ENCODE results near the gene SLC38A10. TPM values are rescaled to one million over a fixed set of nuclear protein-coding genes. Genes with fewer than 3 reads are reported as not detected.

Gene SLC38A10
- total RNA-seq, 2 experiments from 2014 or later, result 56.0 to 147 TPM

DNA sequence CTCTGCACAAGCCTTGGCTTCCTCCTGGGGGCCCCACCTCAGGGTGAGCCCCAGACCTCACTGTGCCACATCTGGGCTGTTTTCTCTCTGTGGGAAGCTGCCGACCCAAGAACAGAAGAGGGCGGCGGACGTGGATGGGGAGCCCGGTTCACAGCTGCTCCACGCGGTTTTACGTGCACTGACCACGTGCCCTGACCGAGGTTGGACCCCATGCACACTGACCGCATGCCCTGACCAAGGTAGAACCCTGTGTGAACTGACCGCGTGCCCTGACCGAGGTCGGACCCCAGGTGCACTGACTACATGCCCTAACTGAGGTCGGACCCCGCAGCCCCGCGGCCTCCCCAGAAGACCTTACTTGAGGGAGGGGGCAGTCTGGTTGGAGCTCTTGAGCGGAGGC, 92.0 kb downstream of the SLC38A10 start:
- Histone ChIP-seq H3K36me3 (ENCODE audit: insufficient read depth, low read length) (peaks cover 36% of the 10 kb centered on the region), H3K4me2 (ENCODE audit: low read length) (no peak overlapping the region), H3K9me2 (ENCODE audit: insufficient read depth, low read length) (no peaks in the 10 kb centered on the region), H4K20me1 (ENCODE audit: insufficient read depth, low read length) (no peaks in the 10 kb centered on the region), H3K79me2 (ENCODE audit: insufficient read depth, low read depth, low read length) (no peaks in the 10 kb centered on the region), H3K27ac (ENCODE audit: low read depth, low read length, poor library complexity, severe bottlenecking) (no peak overlapping the region), H3K4me1 (ENCODE audit: insufficient read depth, low read length, poor library complexity, severe bottlenecking) (peaks cover 19% of the 10 kb centered on the region), H3K9me3 (ENCODE audit: low read length) (no peaks in the 10 kb centered on the region), H2AFZ (ENCODE audit: low read length) (no peak overlapping the region), H3K4me3 (ENCODE audit: low read depth, low read length, poor library complexity, severe bottlenecking) (no peak overlapping the region)
- ChIA-PET CTCF (ENCODE audit: unreplicated experiment) (no interaction called here), POLR2A (interaction anchor here (0.6 kb wide), 1 partner anchor 62 kb away, joined by 3 read pairs; no protein-coding TSS in a partner anchor)
- BruUV-seq (replicated peaks), result no TSS peak
- TF ChIP-seq EZH2phosphoT487 (IDR thresholded peaks at IDR 0.05; ENCODE audit: borderline replicate concordance, low read depth, low read length) (no peak), CTCF (conservative IDR thresholded peaks at IDR 0.05; ENCODE audit: low read length) (no peak)
- DNase-seq (ENCODE audit: low spot score), result no peak
- intact Hi-C loops (cut with micrococcal nuclease; ENCODE audit: unreplicated experiment), result no loop called here

GRCh38 chr17:81202318-81202717, 92.8 kb downstream of the SLC38A10 start:
- ChIA-PET CTCF (ENCODE audit: unreplicated experiment) (no interaction called here), POLR2A (interaction anchor here (0.6 kb wide), 1 partner anchor 61 kb away, joined by 3 read pairs; no protein-coding TSS in a partner anchor)
- no TSS peak for BruUV-seq (replicated peaks)
- peaks cover 13% of the 10 kb centered on the region for H3K4me1 ChIP-seq (ENCODE audit: insufficient read depth, low read length, poor library complexity, severe bottlenecking)
- peaks cover 41% of the 10 kb centered on the region for H3K36me3 ChIP-seq (ENCODE audit: insufficient read depth, low read length)
- H3K4me2 ChIP-seq (ENCODE audit: low read length), result no peak overlapping the region
- DNase-seq (ENCODE audit: low spot score), result no peak
- H3K9me3 ChIP-seq (ENCODE audit: low read length), result no peaks in the 10 kb centered on the region
- no peak overlapping the region for H3K27ac ChIP-seq (ENCODE audit: low read depth, low read length, poor library complexity, severe bottlenecking)
- no peak for TF ChIP-seq EZH2phosphoT487 (IDR thresholded peaks at IDR 0.05; ENCODE audit: borderline replicate concordance, low read depth, low read length)
- TF ChIP-seq CTCF (conservative IDR thresholded peaks at IDR 0.05; ENCODE audit: low read length), result no peak
- no peak overlapping the region for H2AFZ ChIP-seq (ENCODE audit: low read length)
- H3K4me3 ChIP-seq (ENCODE audit: low read depth, low read length, poor library complexity, severe bottlenecking), result no peak overlapping the region
- no peaks in the 10 kb centered on the region for H3K79me2 ChIP-seq (ENCODE audit: insufficient read depth, low read depth, low read length)
- H3K9me2 ChIP-seq (ENCODE audit: insufficient read depth, low read length), result no peaks in the 10 kb centered on the region
- H4K20me1 ChIP-seq (ENCODE audit: insufficient read depth, low read length), result no peaks in the 10 kb centered on the region
- intact Hi-C loops (cut with micrococcal nuclease; ENCODE audit: unreplicated experiment), result no loop called here

DNA sequence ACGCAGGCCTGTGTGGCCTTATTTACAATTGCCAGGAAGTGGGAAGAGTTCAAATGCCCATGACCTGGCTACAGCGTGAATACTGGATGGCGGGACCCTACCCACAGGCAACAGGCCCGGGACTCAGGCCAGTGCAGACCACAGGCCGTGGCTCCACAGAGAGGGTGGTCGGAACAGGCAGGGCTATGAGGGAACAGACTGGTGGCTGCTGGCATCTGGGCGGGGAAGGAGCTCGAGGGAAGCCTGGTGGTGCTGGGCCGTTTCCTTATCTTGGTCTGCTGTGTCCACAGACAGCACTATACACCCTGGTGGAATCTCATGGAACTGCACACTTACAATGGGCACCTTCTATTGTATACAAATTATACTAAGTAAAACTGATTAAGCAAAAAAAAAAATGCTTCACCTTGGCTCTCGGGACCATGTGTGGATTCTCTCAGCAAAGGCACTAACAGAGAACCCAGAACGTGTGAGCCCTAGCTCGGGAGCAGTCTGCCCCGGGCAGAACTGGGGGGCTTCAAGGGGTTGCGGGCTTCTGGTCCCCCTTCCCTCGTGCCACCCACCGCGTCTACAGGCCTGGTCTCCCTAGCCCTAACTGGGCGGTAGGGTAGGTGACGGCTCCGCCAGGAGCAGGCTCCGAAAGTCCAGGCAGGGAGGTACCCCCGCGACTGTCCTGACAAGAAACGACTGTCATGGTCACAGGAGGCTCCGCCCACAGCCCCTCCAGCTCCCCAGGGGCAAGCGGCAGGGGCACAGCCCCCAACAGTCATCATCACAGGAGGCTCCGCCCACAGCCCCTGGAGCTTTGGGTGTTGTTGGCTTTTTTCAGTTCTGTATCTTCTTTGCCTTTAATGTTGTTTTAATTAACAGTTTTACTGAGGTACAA, 94.2 kb downstream of the SLC38A10 start:
- CTCF ChIA-PET (ENCODE audit: unreplicated experiment), result interaction anchor here (0.5 kb wide), 1 partner anchor 99 kb away, joined by 3 read pairs; no protein-coding TSS in a partner anchor
- peaks cover 7% of the 10 kb centered on the region for H3K4me1 ChIP-seq (ENCODE audit: insufficient read depth, low read length, poor library complexity, severe bottlenecking)
- TF ChIP-seq EZH2phosphoT487 (IDR thresholded peaks at IDR 0.05; ENCODE audit: borderline replicate concordance, low read depth, low read length) (no peak), CTCF (conservative IDR thresholded peaks at IDR 0.05; ENCODE audit: low read length) (peak; percentile 80)
- H3K79me2 ChIP-seq (ENCODE audit: insufficient read depth, low read depth, low read length), result no peaks in the 10 kb centered on the region
- no peak overlapping the region for H3K4me2 ChIP-seq (ENCODE audit: low read length)
- POLR2A ChIA-PET, result interaction anchor here (0.7 kb wide), 1 partner anchor 178 kb away, joined by 3 read pairs; no protein-coding TSS in a partner anchor
- H4K20me1 ChIP-seq (ENCODE audit: insufficient read depth, low read length), result no peaks in the 10 kb centered on the region
- no peaks in the 10 kb centered on the region for H3K9me3 ChIP-seq (ENCODE audit: low read length)
- no peak overlapping the region for H2AFZ ChIP-seq (ENCODE audit: low read length)
- peaks cover 39% of the 10 kb centered on the region for H3K36me3 ChIP-seq (ENCODE audit: insufficient read depth, low read length)
- no peak overlapping the region for H3K4me3 ChIP-seq (ENCODE audit: low read depth, low read length, poor library complexity, severe bottlenecking)
- H3K27ac ChIP-seq (ENCODE audit: low read depth, low read length, poor library complexity, severe bottlenecking), result no peak overlapping the region
- no TSS peak for BruUV-seq (replicated peaks)
- DNase-seq (ENCODE audit: low spot score), result peak; percentile 75
- intact Hi-C loops (cut with micrococcal nuclease; ENCODE audit: unreplicated experiment), result loop anchor here (1.0 kb wide), 1 partner anchor 59 kb away; no protein-coding TSS in a partner anchor
- H3K9me2 ChIP-seq (ENCODE audit: insufficient read depth, low read length), result no peaks in the 10 kb centered on the region

All from OCI-LY7 (cell line).